Thyroid gland (tissue), 4 donors: ENCODE measurements around the gene GIPC1.

Experiments
- POLR2A ChIP-seq, 2 donors: fragments of 450-650 bp; IDR thresholded peaks; one replicate each; pipeline ENCODE4 v1.6.1; 2017; ENCODE audit warnings: antibody characterized with exemption in 2 of 2, mild to moderate bottlenecking in 2 of 2, moderate library complexity in 1 of 2
- TF ChIP-seq, protein P1 (sequence below), 6 experiments: fragments of 200-600 bp in 3 of 6; fragments of 450-650 bp in 3 of 6; sonication (generic) in 3 of 6; IDR thresholded peaks; one replicate each; pipeline ENCODE4 v1.5.1; 2016 to 2019; ENCODE audit warnings: antibody characterized with exemption in 6 of 6, mild to moderate bottlenecking in 2 of 6, inconsistent platforms in 1 of 6, moderate library complexity in 1 of 6

DNA sequence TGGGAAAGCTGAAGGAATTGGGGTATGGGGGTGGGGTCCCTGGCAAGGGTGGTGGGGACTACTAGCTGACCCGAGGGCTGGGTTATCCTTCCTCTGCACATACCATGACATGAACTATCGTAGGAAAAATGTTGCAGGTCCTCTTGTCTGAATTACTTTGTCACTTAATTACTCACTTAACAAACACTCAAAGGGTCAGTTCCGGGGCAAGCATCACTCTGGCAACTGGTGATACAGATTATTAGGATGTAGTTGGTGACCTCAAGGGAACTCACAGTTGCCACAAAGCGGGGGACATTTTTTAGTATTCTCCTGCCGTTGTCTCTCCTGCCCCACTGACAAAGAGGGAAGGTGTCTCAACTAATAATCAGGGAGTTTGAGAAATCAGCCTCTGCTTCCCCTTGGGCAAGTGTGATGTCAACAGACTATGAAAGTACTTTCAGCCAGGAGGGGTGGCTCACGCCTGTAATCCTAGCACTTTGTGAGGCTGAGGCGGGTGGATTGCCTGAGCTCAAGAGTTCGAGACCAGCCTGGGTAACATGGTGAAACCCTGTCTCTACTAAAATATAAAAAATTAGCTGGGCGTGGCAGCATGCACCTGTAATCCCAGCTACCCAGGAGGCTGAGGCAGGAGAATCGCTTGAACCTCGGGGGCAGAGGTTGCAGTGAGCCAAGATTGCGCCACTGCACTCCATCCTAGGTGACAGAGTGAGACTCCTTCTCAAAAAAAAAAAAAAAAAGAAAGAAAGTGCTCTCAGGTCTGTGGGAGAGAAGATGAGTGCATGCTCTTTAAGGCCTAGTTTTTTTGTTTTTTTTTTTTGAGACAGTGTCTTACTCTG is 12.0 kb upstream of the GIPC1 start:
- TF ChIP-seq POLR2A (IDR thresholded peaks at IDR 0.05) = no peak
- TF ChIP-seq, protein P1, sequence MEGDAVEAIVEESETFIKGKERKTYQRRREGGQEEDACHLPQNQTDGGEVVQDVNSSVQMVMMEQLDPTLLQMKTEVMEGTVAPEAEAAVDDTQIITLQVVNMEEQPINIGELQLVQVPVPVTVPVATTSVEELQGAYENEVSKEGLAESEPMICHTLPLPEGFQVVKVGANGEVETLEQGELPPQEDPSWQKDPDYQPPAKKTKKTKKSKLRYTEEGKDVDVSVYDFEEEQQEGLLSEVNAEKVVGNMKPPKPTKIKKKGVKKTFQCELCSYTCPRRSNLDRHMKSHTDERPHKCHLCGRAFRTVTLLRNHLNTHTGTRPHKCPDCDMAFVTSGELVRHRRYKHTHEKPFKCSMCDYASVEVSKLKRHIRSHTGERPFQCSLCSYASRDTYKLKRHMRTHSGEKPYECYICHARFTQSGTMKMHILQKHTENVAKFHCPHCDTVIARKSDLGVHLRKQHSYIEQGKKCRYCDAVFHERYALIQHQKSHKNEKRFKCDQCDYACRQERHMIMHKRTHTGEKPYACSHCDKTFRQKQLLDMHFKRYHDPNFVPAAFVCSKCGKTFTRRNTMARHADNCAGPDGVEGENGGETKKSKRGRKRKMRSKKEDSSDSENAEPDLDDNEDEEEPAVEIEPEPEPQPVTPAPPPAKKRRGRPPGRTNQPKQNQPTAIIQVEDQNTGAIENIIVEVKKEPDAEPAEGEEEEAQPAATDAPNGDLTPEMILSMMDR (IDR thresholded peaks at IDR 0.05) = no peak
